Measurements from ENCODE around the gene ZNF74. TPM values are rescaled to one million over a fixed set of nuclear protein-coding genes. Genes with fewer than 3 reads are reported as not detected.

Gene ZNF74
- total RNA-seq, 1 donor from 2014 or later = 4.3 TPM

DNA sequence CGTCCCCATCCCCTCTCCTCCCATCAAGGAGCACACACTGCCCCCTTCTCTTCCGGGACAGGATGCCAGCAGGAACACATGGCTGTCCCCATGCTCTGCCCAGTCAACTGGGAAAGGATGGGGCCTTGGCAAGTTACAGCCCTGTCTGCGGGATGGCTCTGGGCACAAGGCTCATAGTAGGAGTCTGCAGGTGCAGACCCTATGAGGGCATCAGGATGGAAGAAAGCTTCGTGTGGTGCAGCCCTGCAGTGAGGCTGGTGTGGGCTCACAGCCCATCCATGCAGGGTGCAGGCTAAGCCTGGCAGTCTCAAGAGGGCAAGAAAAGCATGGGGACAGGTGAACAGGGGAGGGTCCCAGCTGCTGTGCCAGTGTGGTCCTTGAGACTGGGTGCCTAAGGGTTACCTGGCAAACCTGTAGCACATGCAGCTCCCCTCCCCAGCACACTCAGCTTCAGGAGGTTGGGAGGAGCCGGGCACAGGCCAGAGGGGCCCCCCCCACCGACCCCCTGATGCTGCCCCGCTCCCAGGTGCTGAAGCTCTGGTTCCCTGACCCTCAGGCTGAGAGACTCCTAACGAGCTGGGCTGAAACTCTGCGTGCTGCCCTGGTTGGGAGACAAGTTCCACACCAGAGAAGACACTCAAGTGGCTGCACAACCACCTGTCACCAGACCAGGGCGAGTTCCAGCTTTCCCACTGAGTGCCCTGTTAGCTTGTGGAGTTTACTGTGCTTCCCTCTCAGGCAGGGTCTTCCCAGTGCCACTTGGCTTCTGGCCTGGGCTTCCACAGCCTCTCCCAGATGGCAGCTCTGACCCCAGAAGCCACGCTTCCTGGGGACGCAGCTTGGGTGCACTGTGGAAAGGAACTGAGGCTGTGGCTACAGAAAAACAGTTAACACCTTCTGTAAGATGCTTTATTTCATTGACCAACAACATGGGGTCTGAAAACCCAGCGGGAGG is 47.0 kb downstream of the ZNF74 start:
- DNase-seq = no peak
- CTCF ChIA-PET = no interaction called here
- Mint-ChIP-seq H3K9me3 (no peaks in the 10 kb centered on the region), H3K36me3 (ENCODE audit: low read depth) (peaks cover 31% of the 10 kb centered on the region), H3K4me1 (peaks cover 15% of the 10 kb centered on the region), H3K4me3 (no peak overlapping the region), H3K27me3 (peaks cover 23% of the 10 kb centered on the region), H3K27ac (no peak overlapping the region)
- intact Hi-C loops (cut with micrococcal nuclease) = no loop called here
- POLR2A ChIA-PET = interaction anchor here (0.6 to 1.1 kb wide), 2 partner anchors 23 to 417 kb away, joined by 3 read pairs; no protein-coding TSS in a partner anchor
- TF ChIP-seq, protein P1, sequence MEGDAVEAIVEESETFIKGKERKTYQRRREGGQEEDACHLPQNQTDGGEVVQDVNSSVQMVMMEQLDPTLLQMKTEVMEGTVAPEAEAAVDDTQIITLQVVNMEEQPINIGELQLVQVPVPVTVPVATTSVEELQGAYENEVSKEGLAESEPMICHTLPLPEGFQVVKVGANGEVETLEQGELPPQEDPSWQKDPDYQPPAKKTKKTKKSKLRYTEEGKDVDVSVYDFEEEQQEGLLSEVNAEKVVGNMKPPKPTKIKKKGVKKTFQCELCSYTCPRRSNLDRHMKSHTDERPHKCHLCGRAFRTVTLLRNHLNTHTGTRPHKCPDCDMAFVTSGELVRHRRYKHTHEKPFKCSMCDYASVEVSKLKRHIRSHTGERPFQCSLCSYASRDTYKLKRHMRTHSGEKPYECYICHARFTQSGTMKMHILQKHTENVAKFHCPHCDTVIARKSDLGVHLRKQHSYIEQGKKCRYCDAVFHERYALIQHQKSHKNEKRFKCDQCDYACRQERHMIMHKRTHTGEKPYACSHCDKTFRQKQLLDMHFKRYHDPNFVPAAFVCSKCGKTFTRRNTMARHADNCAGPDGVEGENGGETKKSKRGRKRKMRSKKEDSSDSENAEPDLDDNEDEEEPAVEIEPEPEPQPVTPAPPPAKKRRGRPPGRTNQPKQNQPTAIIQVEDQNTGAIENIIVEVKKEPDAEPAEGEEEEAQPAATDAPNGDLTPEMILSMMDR (IDR thresholded peaks at IDR 0.05) = no peak
- ATAC-seq (ENCODE audit: low read depth) = no peak

DNA sequence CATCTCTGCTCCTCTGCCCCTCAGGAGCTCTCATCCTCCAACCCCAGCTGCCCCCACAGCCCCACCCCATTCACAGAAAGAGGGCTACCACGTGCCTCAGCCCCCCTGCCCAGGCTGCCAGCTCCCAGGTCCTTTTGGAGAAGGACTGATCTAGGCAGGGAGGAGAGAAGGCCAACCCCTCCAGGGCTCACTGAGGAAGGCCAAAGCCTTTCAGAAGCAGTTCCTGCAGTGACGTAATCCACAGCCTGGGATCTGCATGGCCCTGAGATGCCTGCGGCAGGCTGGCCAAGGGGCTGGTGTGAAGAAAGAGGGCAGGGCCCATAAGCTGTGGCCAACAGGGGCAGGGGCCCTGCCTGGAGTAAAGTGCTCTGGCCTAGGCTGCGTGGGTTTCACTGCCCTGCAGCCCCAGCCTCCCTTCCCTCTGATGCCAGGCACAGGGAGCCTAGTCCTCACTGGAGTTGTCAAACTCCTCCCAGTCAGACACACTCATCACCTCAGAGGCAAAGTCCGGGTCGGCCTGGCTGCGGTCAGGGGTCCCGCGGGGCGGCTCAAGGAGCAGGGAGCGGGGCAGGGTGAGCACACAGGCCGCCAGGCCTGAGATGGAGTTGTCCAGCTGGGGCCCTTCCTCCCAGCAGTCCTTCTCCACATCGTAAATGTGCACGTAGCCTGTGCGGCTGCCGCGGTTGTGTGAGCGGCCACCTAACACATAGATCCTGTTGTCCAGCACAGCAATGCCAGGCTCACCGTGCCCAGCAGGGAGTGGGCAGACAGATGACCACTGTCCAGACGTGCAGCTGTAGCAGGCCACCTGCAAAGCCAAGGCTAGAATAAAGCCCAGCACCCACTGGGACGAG is 47.9 kb downstream of the ZNF74 start:
- ATAC-seq (ENCODE audit: low read depth) (no peak), DNase-seq (no peak)
- POLR2A ChIA-PET = interaction anchor here (0.6 to 1.1 kb wide), 2 partner anchors 22 to 418 kb away, joined by 3 read pairs; no protein-coding TSS in a partner anchor
- Mint-ChIP-seq H3K4me3 (no peak overlapping the region), H3K9me3 (no peaks in the 10 kb centered on the region), H3K27ac (no peak overlapping the region), H3K36me3 (ENCODE audit: low read depth) (peaks cover 40% of the 10 kb centered on the region), H3K4me1 (peaks cover 11% of the 10 kb centered on the region), H3K27me3 (peaks cover 17% of the 10 kb centered on the region)
- CTCF ChIA-PET = no interaction called here
- intact Hi-C loops (cut with micrococcal nuclease) = no loop called here
- TF ChIP-seq, protein P1 (IDR thresholded peaks at IDR 0.05) = no peak

DNA sequence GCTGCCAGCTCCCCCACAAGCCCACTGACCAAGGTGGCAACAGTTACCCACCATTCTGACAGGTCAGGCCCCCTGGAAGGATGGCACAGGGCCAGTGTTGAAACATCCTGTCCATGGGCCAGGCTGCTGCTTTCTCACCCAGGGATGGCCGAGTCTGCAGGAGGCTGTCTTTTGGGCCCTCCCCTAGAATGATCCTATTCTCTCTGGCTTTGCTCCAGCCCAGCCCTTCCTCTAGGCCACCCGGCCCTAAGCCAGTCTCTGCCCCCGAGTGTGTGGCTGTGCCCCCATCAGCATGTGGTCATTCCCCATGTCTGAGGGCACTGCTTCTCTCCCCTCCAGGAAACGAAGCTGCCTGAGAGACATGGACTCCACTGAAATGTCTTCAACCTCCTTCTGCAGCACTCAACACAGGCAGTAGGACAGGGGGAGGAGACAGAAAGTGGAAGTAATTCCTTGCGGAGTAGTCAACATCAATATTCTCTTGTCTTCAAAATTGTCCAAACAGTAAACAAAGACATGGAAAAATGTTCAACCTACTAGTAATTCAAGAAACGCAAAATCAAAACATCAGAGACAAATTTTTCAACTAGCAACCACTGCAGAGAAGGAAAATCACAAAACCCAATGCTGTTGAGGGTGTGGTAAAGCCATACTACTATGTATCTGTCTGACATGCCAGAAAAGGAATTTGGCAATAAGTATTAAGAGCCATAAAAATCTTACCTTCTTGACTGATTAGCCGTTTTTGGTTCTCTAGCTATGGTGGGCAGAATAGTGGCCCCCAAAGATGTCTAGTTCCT is 48.7 kb downstream of the ZNF74 start:
- no peak overlapping the region for H3K27ac Mint-ChIP-seq
- peaks cover 11% of the 10 kb centered on the region for H3K27me3 Mint-ChIP-seq
- peaks cover 40% of the 10 kb centered on the region for H3K36me3 Mint-ChIP-seq (ENCODE audit: low read depth)
- no peak for ATAC-seq (ENCODE audit: low read depth)
- intact Hi-C loops (cut with micrococcal nuclease) = no loop called here
- ChIA-PET CTCF (no interaction called here), POLR2A (no interaction called here)
- H3K4me3 Mint-ChIP-seq = no peak overlapping the region
- no peak for DNase-seq
- H3K9me3 Mint-ChIP-seq = no peaks in the 10 kb centered on the region
- peaks cover 5% of the 10 kb centered on the region for H3K4me1 Mint-ChIP-seq
- TF ChIP-seq, protein P1 (IDR thresholded peaks at IDR 0.05) = no peak

DNA sequence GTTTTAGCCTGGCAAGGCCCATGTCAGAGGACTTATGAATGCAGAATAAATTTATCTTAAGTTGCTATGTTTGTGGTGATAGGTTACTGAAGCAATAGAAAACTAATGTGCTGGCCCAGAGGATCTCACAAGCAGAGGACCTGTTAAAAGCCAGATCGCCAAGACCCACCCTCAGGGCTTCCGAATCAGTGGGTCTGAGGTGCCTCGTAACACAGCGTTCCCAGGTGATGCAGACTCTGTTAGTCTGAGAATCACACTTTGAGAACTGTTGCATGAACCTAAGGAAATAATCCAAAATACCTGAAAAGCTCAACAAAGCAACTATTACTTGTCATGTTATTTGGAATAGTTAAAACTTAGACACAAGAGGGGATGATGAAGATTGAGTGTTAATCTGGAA is 50.4 kb downstream of the ZNF74 start:
- Mint-ChIP-seq H3K4me1 (no peaks in the 10 kb centered on the region), H3K27ac (no peak overlapping the region), H3K27me3 (peaks cover 3% of the 10 kb centered on the region), H3K9me3 (no peaks in the 10 kb centered on the region), H3K4me3 (no peak overlapping the region), H3K36me3 (ENCODE audit: low read depth) (peaks cover 40% of the 10 kb centered on the region)
- ChIA-PET POLR2A (interaction anchor here (0.6 kb wide), 1 partner anchor 12 kb away, joined by 3 read pairs; no protein-coding TSS in a partner anchor), CTCF (no interaction called here)
- ATAC-seq (ENCODE audit: low read depth) = no peak
- TF ChIP-seq, protein P1 (IDR thresholded peaks at IDR 0.05) = no peak
- intact Hi-C loops (cut with micrococcal nuclease) = no loop called here
- DNase-seq = no peak
